Measurements from ENCODE around the gene CACNA1G. TPM values are rescaled to one million over a fixed set of nuclear protein-coding genes. Genes with fewer than 3 reads are reported as not detected.
A peak's percentile ranks its signal among the peaks of the same experiment; 100 is the strongest.

CACNA1G gene
- total and polyA plus RNA-seq, 9 of the 15 experiments (the other 6 are each of a cell fraction or from before 2014, with no cell fraction given) = 0.01 TPM; not detected in 8

- no peak overlapping the region for H3K4me3 ChIP-seq
- peaks cover 6% of the 10 kb centered on the region; the same call in 1 of the 2 replicates for H4K20me1 ChIP-seq (replicated peaks; ENCODE audit: control insufficient read depth, insufficient read depth, low read length)
- no TSS peak for BruUV-seq (replicated peaks)
- TF ChIP-seq UBTF (IDR thresholded peaks at IDR 0.05; ENCODE audit: borderline replicate concordance in 1 of 2, low read depth in 2 of 2, low read length in 2 of 2) = peak in 1 of 2 experiments; percentile 21; a peak in 1 of 4 replicates
- no peak for TF ChIP-seq ETV5 (CRISPR knock-in tag; IDR thresholded peaks at IDR 0.05; ENCODE audit: low read depth)
- TF ChIP-seq CBX1 (IDR thresholded peaks at IDR 0.05; ENCODE audit: low read depth) = no peak
- TF ChIP-seq NFIC (IDR thresholded peaks at IDR 0.05) = peak; percentile 53; the same call in 1 of the 2 replicates
- TF ChIP-seq NR4A1 (CRISPR knock-in tag; IDR thresholded peaks at IDR 0.05) = no peak
- no peak for TF ChIP-seq NR4A1 (tag; IDR thresholded peaks at IDR 0.05)
- POLR2A ChIA-PET = interaction anchor here (1.0 to 1.6 kb wide), 2 partner anchors 13 to 52 kb away, joined by 4 to 7 read pairs; no protein-coding TSS in a partner anchor
- in situ Hi-C loops (cut with MboI) (no loop called here), intact Hi-C loops (cut with micrococcal nuclease) (no loop called here)
- DNase-seq (ENCODE audit: extremely low read depth in 1 of 4, low spot score in 3 of 4) (no peak), FAIRE-seq (no peak), ATAC-seq (peak; percentile 37)
- peaks cover 45 to 96% of the 10 kb centered on the region in 2 experiments for H3K27me3 ChIP-seq (ENCODE audit: control insufficient read depth in 2 of 2, insufficient read depth in 2 of 2, low read length in 2 of 2)
- no peaks in the 10 kb centered on the region for H3K36me3 ChIP-seq (ENCODE audit: control insufficient read depth, insufficient read depth, low read length)
- no peak overlapping the region for H2AFZ ChIP-seq (ENCODE audit: low read depth, low read length)
- no peak overlapping the region for H3K27ac ChIP-seq (ENCODE audit: extremely low read depth, low read depth, low read length)
- CTCF ChIA-PET (ENCODE audit: low intra/inter-chr PET ratio) = interaction anchor here (0.5 kb wide), 1 partner anchor 15 kb away, joined by 4 read pairs; no protein-coding TSS in a partner anchor
- no peaks in the 10 kb centered on the region for H3K9me1 ChIP-seq (ENCODE audit: control insufficient read depth, insufficient read depth, low read length)
- peaks cover 4 to 21% of the 10 kb centered on the region in 2 experiments; a peak in 3 of 5 replicates for H3K4me1 ChIP-seq (replicated peaks in 1 of 2; ENCODE audit: control insufficient read depth in 2 of 2, insufficient read depth in 2 of 2, low read length in 2 of 2)
- H3K79me2 ChIP-seq (ENCODE audit: control insufficient read depth, insufficient read depth, low read length) = no peaks in the 10 kb centered on the region
- H3K4me2 ChIP-seq (ENCODE audit: insufficient read depth, low read length) = no peak overlapping the region
- H3K9me3 ChIP-seq (replicated peaks; ENCODE audit: control insufficient read depth, insufficient read depth, low read depth, low read length) = no peaks in the 10 kb centered on the region
- WGBS (ENCODE audit: insufficient coverage, low coverage, missing lambda C conversion rate) = 9% methylated on average over 8 of the region's 13 CpGs
- H3K9ac ChIP-seq (ENCODE audit: insufficient read depth in 1 of 2, low read depth in 2 of 2, low read length in 2 of 2) = peak overlapping the region in 1 of 2 experiments; percentile 52; a peak in 2 of 4 replicates
Measured at GRCh38 chr17:50604513-50604912, 44.0 kb downstream of the CACNA1G start.
